Colon (tissue), 2 donors: ENCODE measurements around the gene SHISA2.

Experiments used
- FAIRE-seq: peaks from 2 replicates; lab custom pipeline; 2012; peaks lifted over from hg19 to GRCh38; lab: Jason Lieb, UNC
- donor health status: control.
- donor health status: control.

SHISA2 gene

GRCh38 chr13:26017196-26017921 is 34.5 kb downstream of the SHISA2 start:
- no peak for FAIRE-seq

GRCh38 chr13:26016189-26016588 is 35.6 kb downstream of the SHISA2 start:
- FAIRE-seq = no peak

- no peak for FAIRE-seq
Measured at GRCh38 chr13:26015271-26016125, 36.3 kb downstream of the SHISA2 start.

GRCh38 chr13:26012995-26013394 is 38.8 kb downstream of the SHISA2 start:
- FAIRE-seq = no peak

GRCh38 chr13:26011996-26012821 is 39.6 kb downstream of the SHISA2 start:
- FAIRE-seq = no peak

- FAIRE-seq = no peak
Measured at GRCh38 chr13:26011208-26011573, 40.6 kb downstream of the SHISA2 start.

- FAIRE-seq = no peak
Measured at GRCh38 chr13:26010487-26011207, 41.2 kb downstream of the SHISA2 start.

GRCh38 chr13:26007261-26008125 is 44.3 kb downstream of the SHISA2 start:
- FAIRE-seq = no peak
